ENCODE measurements around the gene PIGM. TPM values are rescaled to one million over a fixed set of nuclear protein-coding genes. Genes with fewer than 3 reads are reported as not detected.

The PIGM gene
- total RNA-seq, 4 donors from 2014 or later = 3.7 to 5.4 (median 4.4) TPM

GRCh38 chr1:160071289-160071688 is 39.5 kb upstream of the PIGM start:
- no peak for TF ChIP-seq CTCF (IDR thresholded peaks at IDR 0.05)
- TF ChIP-seq EP300 (IDR thresholded peaks at IDR 0.05) = no peak
- TF ChIP-seq POLR2A (IDR thresholded peaks at IDR 0.05) = no peak
- TF ChIP-seq POLR2AphosphoS5 (IDR thresholded peaks at IDR 0.05) = no peak
- Histone ChIP-seq H3K36me3 (no peaks in the 10 kb centered on the region), H3K27ac (no peak overlapping the region), H3K27me3 (peaks cover 38% of the 10 kb centered on the region), H3K9me3 (no peaks in the 10 kb centered on the region), H3K4me3 (no peak overlapping the region), H3K4me1 (peaks cover 0 to 16% (median 0%) of the 10 kb centered on the region in 3 donors)
- 78 to 81% methylated on average over 3 to 5 of the region's 5 CpGs for WGBS, 2 donors (ENCODE audit: low coverage in 1 of 2)
- no peak for ATAC-seq

DNA sequence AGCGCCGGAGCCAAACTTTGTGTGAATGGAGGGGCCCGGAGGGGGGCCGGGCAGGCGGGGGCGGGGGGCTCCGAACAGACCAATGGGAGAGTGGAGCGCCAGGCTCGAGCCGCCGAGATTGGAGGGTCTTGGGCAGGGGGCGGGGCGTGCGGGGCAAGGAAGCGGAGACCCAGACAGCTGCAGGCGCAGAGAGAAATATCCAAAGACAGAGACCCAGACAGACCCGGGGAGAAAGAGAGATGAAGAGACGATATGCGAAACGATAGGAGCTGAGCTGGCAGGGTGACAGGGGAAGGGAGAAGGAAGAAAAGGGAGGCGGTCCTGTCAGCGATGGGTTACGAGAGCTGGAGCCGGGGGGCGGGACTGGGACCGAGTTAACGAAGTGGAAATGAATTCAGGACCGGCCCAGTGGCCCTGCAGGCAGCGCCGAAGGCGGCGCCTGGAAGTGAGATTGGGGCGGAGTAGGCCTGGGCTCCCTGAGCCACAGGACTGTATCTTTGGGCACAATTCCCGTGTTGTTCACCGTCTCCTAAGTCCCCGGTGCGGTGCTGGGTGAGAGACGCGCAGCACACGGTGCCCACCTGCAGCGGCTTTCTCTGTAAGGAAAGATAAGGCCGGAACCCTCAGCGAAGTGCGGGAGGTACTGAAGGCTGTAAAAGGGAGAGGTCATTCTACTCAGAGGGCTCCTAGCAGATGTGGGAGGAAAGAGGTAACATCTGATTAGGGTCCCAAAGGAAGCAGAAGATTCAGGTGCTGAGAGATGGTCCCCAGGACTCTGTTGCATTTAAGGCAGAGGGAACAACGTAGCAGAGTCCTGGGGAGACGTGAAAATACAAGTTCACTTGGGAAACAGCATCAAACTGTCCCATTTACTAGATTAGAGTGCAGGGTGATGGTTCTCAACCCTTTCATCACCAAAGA is 38.7 kb upstream of the PIGM start:
- no peaks in the 10 kb centered on the region for H3K36me3 ChIP-seq
- H3K4me1 ChIP-seq = peaks cover 0 to 16% (median 0%) of the 10 kb centered on the region in 3 donors
- peak; percentile 96 for ATAC-seq
- TF ChIP-seq POLR2A (IDR thresholded peaks at IDR 0.05) (no peak), EP300 (IDR thresholded peaks at IDR 0.05) (no peak), POLR2AphosphoS5 (IDR thresholded peaks at IDR 0.05) (no peak), CTCF (IDR thresholded peaks at IDR 0.05) (no peak)
- H3K9me3 ChIP-seq = no peaks in the 10 kb centered on the region
- H3K27me3 ChIP-seq = peaks cover 33% of the 10 kb centered on the region
- 1 to 2% methylated on average over 17 to 23 of the region's 46 CpGs for WGBS, 2 donors (ENCODE audit: low coverage in 1 of 2)
- peak overlapping the region; percentile 24 to 58 for H3K4me3 ChIP-seq
- peak overlapping the region in 1 of 4 donors; percentile 30 for H3K27ac ChIP-seq

DNA sequence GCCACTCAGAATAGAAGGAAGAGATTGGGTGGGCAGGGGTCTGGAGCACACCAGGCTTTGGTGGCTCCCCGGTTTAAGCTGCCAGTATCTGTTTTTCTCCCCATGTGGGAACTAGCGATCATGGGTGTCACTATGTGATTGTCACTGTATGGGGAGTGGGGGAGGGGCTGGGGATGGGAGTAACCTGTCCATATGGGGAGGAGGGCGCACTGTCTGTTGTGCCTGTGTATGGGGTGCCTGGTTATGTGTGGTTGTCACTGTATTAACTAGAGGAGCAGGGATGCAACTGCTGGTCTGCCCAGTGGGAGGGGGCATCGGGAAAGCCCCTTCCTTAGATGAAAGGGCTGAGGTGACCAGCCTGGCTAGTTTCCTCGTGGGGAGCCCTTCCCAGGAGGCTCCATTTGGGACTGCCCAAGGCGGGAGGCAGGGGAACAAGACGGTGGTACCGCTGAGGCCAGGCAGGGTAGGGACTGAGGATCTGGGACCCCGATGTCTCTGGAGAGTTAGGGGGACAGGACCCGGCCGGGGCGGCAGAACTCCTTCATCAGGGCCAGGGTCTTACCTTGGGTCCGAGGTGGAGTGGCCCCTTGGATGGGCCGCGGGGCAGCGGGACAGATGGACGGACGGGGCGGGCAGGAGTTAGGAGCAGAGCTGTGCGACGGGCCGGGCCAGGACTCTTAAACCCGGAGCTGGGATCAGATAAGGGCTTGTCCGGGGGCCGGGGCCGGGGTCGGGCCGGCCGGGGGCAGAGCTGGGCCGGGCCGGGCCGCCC is 37.9 kb upstream of the PIGM start, which contains the start of gene KCNJ10:
TSS of gene KCNJ10 (minus strand) at position 701 of the 772 bp plus-strand sequence. CDS start 27,628 bp downstream, outside the sequence.
- Histone ChIP-seq H3K27ac (peak within 1 kb of the TSS in 1 of 4 donors; percentile 30), H3K36me3 (no peaks in the 10 kb centered on the region), H3K4me3 (peak within 1 kb of the TSS; percentile 24 to 58), H3K4me1 (peaks cover 0 to 16% (median 0%) of the 10 kb centered on the region in 3 donors), H3K27me3 (peaks cover 33% of the 10 kb centered on the region), H3K9me3 (no peaks in the 10 kb centered on the region)
- TF ChIP-seq EP300 (IDR thresholded peaks at IDR 0.05) (no peak), CTCF (IDR thresholded peaks at IDR 0.05) (no peak), POLR2AphosphoS5 (IDR thresholded peaks at IDR 0.05) (no peak), POLR2A (IDR thresholded peaks at IDR 0.05) (no peak)
- ATAC-seq = no peak
- 39% methylated on average over 4 of the region's 32 CpGs; no CpG with 5 or more reads in 1 of the 2 donors for WGBS, 2 donors (ENCODE audit: low coverage in 1 of 2)

- 80 to 83% methylated on average over 2 to 4 of the region's 5 CpGs for WGBS, 2 donors (ENCODE audit: low coverage in 1 of 2)
Observed at GRCh38 chr1:160068225-160068624, 36.4 kb upstream of the PIGM start.

More at GRCh38 chr1:160068225-160068624, 36.4 kb upstream of the PIGM start:
- TF ChIP-seq POLR2A (IDR thresholded peaks at IDR 0.05) = no peak
- TF ChIP-seq CTCF (IDR thresholded peaks at IDR 0.05) = no peak
- TF ChIP-seq POLR2AphosphoS5 (IDR thresholded peaks at IDR 0.05) = no peak
- TF ChIP-seq EP300 (IDR thresholded peaks at IDR 0.05) = no peak
- ATAC-seq = no peak
- Histone ChIP-seq H3K27me3 (peaks cover 35% of the 10 kb centered on the region), H3K4me3 (no peak overlapping the region), H3K4me1 (peaks cover 0 to 16% (median 0%) of the 10 kb centered on the region in 3 donors), H3K27ac (no peak overlapping the region), H3K9me3 (no peaks in the 10 kb centered on the region), H3K36me3 (no peaks in the 10 kb centered on the region)
